Glutamatergic neuron (in vitro differentiated cells): ENCODE measurements around the gene LSM4. TPM values are rescaled to one million over a fixed set of nuclear protein-coding genes. Genes with fewer than 3 reads are reported as not detected.

ENCODE experiments used
- DNase-seq: peaks from one replicate; pipeline ENCODE4 v3.0.0; 2022
- H3K27ac Mint-ChIP-seq: one replicate; pipeline ENCODE4 v1.8.0; 2020; ENCODE audit warnings: mild to moderate bottlenecking, mixed read lengths, inconsistent platforms; ENCODE audit not compliant: unreplicated experiment
- H3K27me3 Mint-ChIP-seq: one replicate; pipeline ENCODE4 v1.8.0; 2020; ENCODE audit warnings: mild to moderate bottlenecking, moderate library complexity, mixed read lengths, inconsistent platforms; ENCODE audit not compliant: unreplicated experiment
- H3K36me3 Mint-ChIP-seq: one replicate; pipeline ENCODE4 v1.8.0; 2020; ENCODE audit warnings: mild to moderate bottlenecking, mixed read lengths, inconsistent platforms; ENCODE audit not compliant: unreplicated experiment
- H3K4me1 Mint-ChIP-seq: one replicate; pipeline ENCODE4 v1.8.0; 2020; ENCODE audit warnings: mild to moderate bottlenecking, low read depth, mixed read lengths, inconsistent platforms; ENCODE audit not compliant: unreplicated experiment
- H3K4me3 Mint-ChIP-seq: one replicate; pipeline ENCODE4 v1.8.0; 2020; ENCODE audit warnings: mild to moderate bottlenecking, mixed read lengths, inconsistent platforms; ENCODE audit not compliant: unreplicated experiment
- H3K9me3 Mint-ChIP-seq: one replicate; pipeline ENCODE4 v1.8.0; 2020; ENCODE audit warnings: mild to moderate bottlenecking, moderate library complexity, mixed read lengths, inconsistent platforms; ENCODE audit not compliant: unreplicated experiment
- total RNA-seq: library from RNA; stranded (reverse); fragmentation: NEBNext Ultra II Directional; extraction: Animal tissue kit (Norgen Biotek cat#: 25700); gene quantifications from one replicate; pipeline ENCODE4 v1.2.1, GENCODE V29; 2021; ENCODE audit not compliant: unreplicated experiment
- TF ChIP-seq, protein P1 (sequence below): fragments of 200-600 bp; sonication (generic); IDR thresholded peaks from one replicate; pipeline ENCODE4 v1.5.0; 2021; ENCODE audit not compliant: partially characterized antibody, unreplicated experiment

Gene LSM4
- total RNA-seq, 1 donor from 2014 or later, result 137 TPM

DNA sequence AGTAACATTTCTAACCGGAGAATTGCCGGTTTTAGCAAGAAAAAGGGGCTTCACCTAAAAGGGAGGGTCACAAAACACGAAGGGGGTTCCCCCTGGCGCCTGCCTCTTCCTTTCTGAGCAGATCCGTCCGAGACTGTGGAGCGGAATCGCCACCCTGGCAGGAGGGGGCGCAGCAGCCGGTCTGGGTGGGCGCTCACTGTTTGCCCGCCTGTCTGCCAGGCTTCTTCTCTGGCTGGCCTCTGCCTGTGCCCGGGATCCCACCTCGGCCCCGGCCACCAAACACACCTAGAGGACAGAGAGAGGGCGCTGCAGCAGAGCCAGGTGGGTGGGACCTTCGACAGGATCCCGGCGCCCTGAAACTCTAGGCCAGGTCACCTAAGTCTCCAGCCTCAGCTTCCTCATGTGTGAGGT lies 15.6 kb downstream of the LSM4 start:
- no peak for DNase-seq
- peaks cover 18% of the 10 kb centered on the region for H3K4me1 Mint-ChIP-seq
- H3K27ac Mint-ChIP-seq, result no peak overlapping the region
- peaks cover 13% of the 10 kb centered on the region for H3K27me3 Mint-ChIP-seq
- H3K36me3 Mint-ChIP-seq, result no peaks in the 10 kb centered on the region
- no peak overlapping the region for H3K4me3 Mint-ChIP-seq
- peaks cover 3% of the 10 kb centered on the region for H3K9me3 Mint-ChIP-seq
- TF ChIP-seq, protein P1, sequence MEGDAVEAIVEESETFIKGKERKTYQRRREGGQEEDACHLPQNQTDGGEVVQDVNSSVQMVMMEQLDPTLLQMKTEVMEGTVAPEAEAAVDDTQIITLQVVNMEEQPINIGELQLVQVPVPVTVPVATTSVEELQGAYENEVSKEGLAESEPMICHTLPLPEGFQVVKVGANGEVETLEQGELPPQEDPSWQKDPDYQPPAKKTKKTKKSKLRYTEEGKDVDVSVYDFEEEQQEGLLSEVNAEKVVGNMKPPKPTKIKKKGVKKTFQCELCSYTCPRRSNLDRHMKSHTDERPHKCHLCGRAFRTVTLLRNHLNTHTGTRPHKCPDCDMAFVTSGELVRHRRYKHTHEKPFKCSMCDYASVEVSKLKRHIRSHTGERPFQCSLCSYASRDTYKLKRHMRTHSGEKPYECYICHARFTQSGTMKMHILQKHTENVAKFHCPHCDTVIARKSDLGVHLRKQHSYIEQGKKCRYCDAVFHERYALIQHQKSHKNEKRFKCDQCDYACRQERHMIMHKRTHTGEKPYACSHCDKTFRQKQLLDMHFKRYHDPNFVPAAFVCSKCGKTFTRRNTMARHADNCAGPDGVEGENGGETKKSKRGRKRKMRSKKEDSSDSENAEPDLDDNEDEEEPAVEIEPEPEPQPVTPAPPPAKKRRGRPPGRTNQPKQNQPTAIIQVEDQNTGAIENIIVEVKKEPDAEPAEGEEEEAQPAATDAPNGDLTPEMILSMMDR, result no peak

DNA sequence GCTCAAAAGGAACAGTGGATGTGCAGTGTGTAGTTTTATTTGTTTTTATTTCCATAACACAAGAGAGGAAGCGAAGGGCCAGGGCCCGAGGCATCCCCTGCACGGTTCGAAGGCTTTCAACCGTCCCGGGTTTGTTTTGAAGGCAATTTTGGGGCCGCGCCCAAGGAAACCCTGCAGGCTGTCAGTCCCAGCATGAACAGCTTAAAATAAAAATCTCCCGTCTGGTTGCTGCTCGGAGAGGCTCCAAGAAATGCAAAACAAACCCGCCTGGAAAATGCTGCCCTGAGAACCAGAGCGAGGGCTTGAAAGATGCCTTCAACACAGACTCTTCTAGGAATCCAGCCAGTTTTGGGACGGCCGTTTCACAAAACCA lies 16.0 kb downstream of the LSM4 start:
- TF ChIP-seq, protein P1, result no peak
- Mint-ChIP-seq H3K4me1 (peaks cover 18% of the 10 kb centered on the region), H3K27ac (peak overlapping the region; percentile 21), H3K36me3 (no peaks in the 10 kb centered on the region), H3K9me3 (peaks cover 3% of the 10 kb centered on the region), H3K27me3 (peaks cover 13% of the 10 kb centered on the region), H3K4me3 (no peak overlapping the region)
- no peak for DNase-seq

DNA sequence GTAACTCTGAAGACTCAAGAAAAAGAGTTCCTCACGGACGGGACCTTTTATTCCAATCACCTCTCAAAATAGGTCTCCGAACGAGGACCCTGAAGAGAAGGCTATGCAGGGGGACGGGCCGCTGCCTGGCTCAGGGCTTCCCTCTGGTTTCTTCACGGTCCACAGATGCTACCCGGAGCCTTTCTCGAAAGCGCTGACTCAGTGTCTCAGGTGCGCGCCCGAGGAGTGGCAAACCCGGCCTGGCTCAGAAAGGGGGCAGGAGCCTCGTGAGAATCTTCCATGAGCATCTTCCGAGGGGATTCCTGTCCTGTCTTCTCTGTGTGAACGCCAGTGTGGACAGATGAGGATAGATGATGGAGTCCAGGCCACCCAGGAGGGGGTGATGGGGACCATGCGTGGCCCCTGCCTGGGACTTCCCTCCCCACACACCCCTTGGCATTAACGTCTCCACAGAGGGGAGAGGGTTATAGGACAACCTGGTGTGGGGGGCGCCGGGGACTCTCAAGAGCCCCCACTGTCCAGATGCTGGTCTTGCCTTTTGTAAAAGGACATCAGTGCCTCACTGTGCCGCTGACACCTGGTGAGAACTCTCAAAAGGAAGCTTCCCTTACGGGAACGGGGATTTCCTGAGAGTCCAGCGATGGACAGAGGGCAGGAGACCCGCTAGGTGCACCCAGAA lies 16.5 kb downstream of the LSM4 start:
- H3K27ac Mint-ChIP-seq, result no peak overlapping the region
- H3K36me3 Mint-ChIP-seq, result no peaks in the 10 kb centered on the region
- TF ChIP-seq, protein P1, result no peak
- no peak overlapping the region for H3K4me3 Mint-ChIP-seq
- no peak for DNase-seq
- peaks cover 13% of the 10 kb centered on the region for H3K27me3 Mint-ChIP-seq
- H3K4me1 Mint-ChIP-seq, result peaks cover 18% of the 10 kb centered on the region
- H3K9me3 Mint-ChIP-seq, result peaks cover 4% of the 10 kb centered on the region

DNA sequence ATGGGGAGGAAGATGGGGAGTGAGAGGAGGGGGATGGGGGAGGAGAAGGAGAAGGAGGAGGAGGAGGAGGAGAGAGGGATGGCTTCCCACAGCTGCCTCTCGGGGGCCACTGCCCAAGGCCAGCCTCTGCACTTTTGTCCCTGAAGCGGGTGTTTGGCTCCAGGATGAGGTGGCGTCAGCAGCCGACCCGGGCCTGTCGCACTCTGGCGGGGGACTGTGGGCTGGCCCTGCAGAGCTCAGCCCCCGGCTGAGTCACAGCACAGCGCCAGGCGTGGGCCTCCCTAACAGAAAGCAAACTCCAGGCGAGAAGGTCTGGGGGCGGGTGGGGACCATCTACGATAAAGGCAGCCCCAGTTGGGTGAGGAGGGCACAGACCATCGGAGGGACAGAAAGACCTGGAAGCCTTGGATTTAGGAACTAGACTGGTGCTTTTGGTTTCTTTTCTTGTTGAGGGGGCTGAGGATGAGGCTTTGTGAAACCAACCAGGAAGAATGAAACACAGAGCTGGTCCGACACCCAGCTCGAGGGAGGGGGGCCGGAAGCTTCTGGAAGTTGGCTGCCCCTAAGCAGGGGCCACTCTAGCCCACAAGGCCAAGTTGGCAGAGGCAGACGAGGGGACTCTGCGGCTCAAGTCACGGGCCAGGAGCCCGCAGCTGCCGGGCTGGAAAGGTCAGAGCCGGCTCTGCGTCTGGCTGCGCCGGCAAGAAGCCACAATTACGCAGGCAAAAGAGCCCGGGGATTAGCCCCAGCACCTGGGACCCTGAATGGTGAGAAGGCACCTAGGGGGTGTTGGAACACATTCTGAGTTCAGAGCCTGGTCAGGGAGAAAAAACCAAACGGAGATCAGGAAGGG lies 18.2 kb downstream of the LSM4 start:
- Mint-ChIP-seq H3K36me3 (no peaks in the 10 kb centered on the region), H3K9me3 (peaks cover 4% of the 10 kb centered on the region), H3K4me1 (peaks cover 18% of the 10 kb centered on the region), H3K27ac (peak overlapping the region; percentile 97), H3K27me3 (peaks cover 13% of the 10 kb centered on the region), H3K4me3 (peak overlapping the region; percentile 65)
- TF ChIP-seq, protein P1, result no peak
- peak; percentile 65 for DNase-seq

DNA sequence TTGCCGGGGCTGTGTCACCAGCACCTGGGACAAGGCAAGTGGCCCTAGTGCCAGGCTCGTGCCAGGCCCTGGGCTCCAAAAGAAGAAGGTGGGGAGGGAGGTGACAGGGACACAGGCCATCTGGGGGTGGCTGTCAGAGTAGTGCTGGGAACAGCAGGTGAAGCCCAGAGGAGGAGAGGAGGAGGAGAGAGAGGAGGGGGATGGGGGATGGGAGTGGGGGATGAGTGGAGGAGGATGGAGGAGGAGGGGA lies 18.7 kb downstream of the LSM4 start:
- H3K27ac Mint-ChIP-seq, result peak overlapping the region; percentile 97
- peaks cover 4% of the 10 kb centered on the region for H3K9me3 Mint-ChIP-seq
- TF ChIP-seq, protein P1, result no peak
- peak overlapping the region; percentile 55 for H3K4me3 Mint-ChIP-seq
- H3K27me3 Mint-ChIP-seq, result peaks cover 13% of the 10 kb centered on the region
- no peaks in the 10 kb centered on the region for H3K36me3 Mint-ChIP-seq
- DNase-seq, result no peak
- peaks cover 18% of the 10 kb centered on the region for H3K4me1 Mint-ChIP-seq
